Testis (tissue), 2 donors: ENCODE data around the gene WRNIP1.

ENCODE experiments used
- POLR2A ChIP-seq: fragments of 450-650 bp; IDR thresholded peaks from one replicate; pipeline ENCODE4 v1.6.1; 2017; ENCODE audit warnings: antibody characterized with exemption, mild to moderate bottlenecking, moderate library complexity
- TF ChIP-seq, protein P1 (sequence below), 3 experiments: fragments of 450-650 bp in 2 of 3; fragments of 200-600 bp in 1 of 3; sonication (generic) in 1 of 3; IDR thresholded peaks; one replicate each; pipeline ENCODE4 v1.5.1; 2016 to 2019; ENCODE audit warnings: antibody characterized with exemption in 3 of 3, mild to moderate bottlenecking in 2 of 3, moderate library complexity in 1 of 3

DNA sequence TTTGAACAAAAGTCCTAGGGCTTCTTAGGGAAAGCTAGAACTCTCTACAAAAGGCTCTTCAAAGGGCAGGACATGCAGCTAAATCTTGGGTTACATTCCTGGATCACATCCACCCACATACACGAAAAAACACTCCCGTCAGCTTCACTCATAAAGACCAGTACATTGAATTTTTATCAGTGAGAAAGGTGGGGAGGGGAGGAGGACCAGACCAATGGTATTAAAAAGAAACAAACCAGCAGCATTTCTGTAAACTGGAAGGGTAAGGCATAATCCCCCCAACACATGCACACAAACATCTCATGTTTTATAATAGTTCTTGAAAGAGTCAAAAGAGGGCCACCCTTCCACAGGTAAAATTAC is 46.1 kb upstream of the WRNIP1 start:
- TF ChIP-seq, protein P1, sequence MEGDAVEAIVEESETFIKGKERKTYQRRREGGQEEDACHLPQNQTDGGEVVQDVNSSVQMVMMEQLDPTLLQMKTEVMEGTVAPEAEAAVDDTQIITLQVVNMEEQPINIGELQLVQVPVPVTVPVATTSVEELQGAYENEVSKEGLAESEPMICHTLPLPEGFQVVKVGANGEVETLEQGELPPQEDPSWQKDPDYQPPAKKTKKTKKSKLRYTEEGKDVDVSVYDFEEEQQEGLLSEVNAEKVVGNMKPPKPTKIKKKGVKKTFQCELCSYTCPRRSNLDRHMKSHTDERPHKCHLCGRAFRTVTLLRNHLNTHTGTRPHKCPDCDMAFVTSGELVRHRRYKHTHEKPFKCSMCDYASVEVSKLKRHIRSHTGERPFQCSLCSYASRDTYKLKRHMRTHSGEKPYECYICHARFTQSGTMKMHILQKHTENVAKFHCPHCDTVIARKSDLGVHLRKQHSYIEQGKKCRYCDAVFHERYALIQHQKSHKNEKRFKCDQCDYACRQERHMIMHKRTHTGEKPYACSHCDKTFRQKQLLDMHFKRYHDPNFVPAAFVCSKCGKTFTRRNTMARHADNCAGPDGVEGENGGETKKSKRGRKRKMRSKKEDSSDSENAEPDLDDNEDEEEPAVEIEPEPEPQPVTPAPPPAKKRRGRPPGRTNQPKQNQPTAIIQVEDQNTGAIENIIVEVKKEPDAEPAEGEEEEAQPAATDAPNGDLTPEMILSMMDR (IDR thresholded peaks at IDR 0.05) = no peak
- TF ChIP-seq POLR2A = no peak
